ENCODE data around the gene MSH4.
"Not testable (repeated sequence)": the region's sequence is repeated elsewhere in the genome, so short reads cannot be mapped to it uniquely, and the experiment has no call there.

MSH4 gene

GRCh38 chr1:75797273-75797588 lies 549 bp downstream of the MSH4 start:
- no peak for DNase-seq (ENCODE audit: low read depth)

- no peak for DNase-seq (ENCODE audit: low read depth)
These were observed 1.0 kb downstream of the MSH4 start for GRCh38 chr1:75797606-75798216.

- not testable (repeated sequence) for DNase-seq (ENCODE audit: low read depth)
These were observed 4.8 kb downstream of the MSH4 start for GRCh38 chr1:75801480-75801879.

GRCh38 chr1:75808921-75809320 lies 12.2 kb downstream of the MSH4 start:
- no peak for DNase-seq (ENCODE audit: low read depth)

- not testable (repeated sequence) for DNase-seq (ENCODE audit: low read depth)
These were observed 13.4 kb downstream of the MSH4 start for GRCh38 chr1:75810113-75810512.

- no peak for DNase-seq (ENCODE audit: low read depth)
These were observed 14.7 kb downstream of the MSH4 start for GRCh38 chr1:75811211-75811981.

GRCh38 chr1:75812065-75812464 lies 15.4 kb downstream of the MSH4 start:
- DNase-seq (ENCODE audit: low read depth), result no peak

GRCh38 chr1:75823596-75823995 lies 26.9 kb downstream of the MSH4 start:
- not testable (repeated sequence) for DNase-seq (ENCODE audit: low read depth)

- DNase-seq (ENCODE audit: low read depth), result no peak
These were observed 39.9 kb downstream of the MSH4 start for GRCh38 chr1:75836528-75837100.

GRCh38 chr1:75838079-75838478 lies 41.4 kb downstream of the MSH4 start:
- no peak for DNase-seq (ENCODE audit: low read depth)

GRCh38 chr1:75841421-75841820 lies 44.7 kb downstream of the MSH4 start:
- DNase-seq (ENCODE audit: low read depth), result no peak

GRCh38 chr1:75845576-75845975 lies 48.9 kb downstream of the MSH4 start:
- no peak for DNase-seq (ENCODE audit: low read depth)

- no peak for DNase-seq (ENCODE audit: low read depth)
These were observed 58.3 kb downstream of the MSH4 start for GRCh38 chr1:75855010-75855409.

GRCh38 chr1:75855734-75856133 lies 59.1 kb downstream of the MSH4 start:
- DNase-seq (ENCODE audit: low read depth), result no peak

- DNase-seq (ENCODE audit: low read depth), result no peak
These were observed 65.1 kb downstream of the MSH4 start for GRCh38 chr1:75861831-75862230.

GRCh38 chr1:75870951-75871350 lies 74.3 kb downstream of the MSH4 start:
- no peak for DNase-seq (ENCODE audit: low read depth)

GRCh38 chr1:75879985-75880384 lies 83.3 kb downstream of the MSH4 start:
- DNase-seq (ENCODE audit: low read depth), result no peak

GRCh38 chr1:75884437-75884836 lies 87.8 kb downstream of the MSH4 start:
- no peak for DNase-seq (ENCODE audit: low read depth)

GRCh38 chr1:75901371-75901770 lies 104.7 kb downstream of the MSH4 start:
- DNase-seq (ENCODE audit: low read depth), result no peak

GRCh38 chr1:75908717-75909152 lies 112.1 kb downstream of the MSH4 start:
- no peak for DNase-seq (ENCODE audit: low read depth)

GRCh38 chr1:75916834-75917233 lies 120.2 kb downstream of the MSH4 start:
- DNase-seq (ENCODE audit: low read depth), result no peak

GRCh38 chr1:75922698-75923097 lies 126.0 kb downstream of the MSH4 start:
- no peak for DNase-seq (ENCODE audit: low read depth)

GRCh38 chr1:75932304-75932703 lies 135.6 kb downstream of the MSH4 start, which contains the start of gene ASB17:
Gene ASB17 (minus strand): TSS chr1:75932404. CDS start chr1:75932291, 113 bp downstream.
- DNase-seq (ENCODE audit: low read depth), result no peak
